Esophagus squamous epithelium (tissue), 5 donors: Measurements from ENCODE around the gene NFIB. TPM values are rescaled to one million over a fixed set of nuclear protein-coding genes. Genes with fewer than 3 reads are reported as not detected.

Experiments used
- DNase-seq: peaks from one replicate; lab custom pipeline; 2025; lab: John Stamatoyannopoulos, UW
- H3K27ac ChIP-seq, 4 donors: fragments of 200-600 bp; sonication (generic); one replicate each; pipeline ENCODE4 v1.5.1; 2016 to 2019; ENCODE audit warnings: mild to moderate bottlenecking in 1 of 4
- H3K27me3 ChIP-seq, 4 donors: fragments of 200-600 bp; sonication (generic); 1 replicate in 3 of 4; 2 replicates in 1 of 4; pipeline versions ENCODE4 v1.5.1 to v1.6.0; 2017 to 2021; ENCODE audit warnings: antibody characterized with exemption in 1 of 4
- H3K36me3 ChIP-seq, 3 donors: fragments of 200-600 bp; sonication (generic); one replicate each; pipeline ENCODE4 v1.5.1; 2016 to 2019
- H3K4me1 ChIP-seq, 3 donors: fragments of 200-600 bp; sonication (generic); one replicate each; pipeline ENCODE4 v1.5.1; 2017 to 2019
- H3K4me3 ChIP-seq, 4 donors: fragments of 200-600 bp; sonication (generic); 1 replicate in 3 of 4; 2 replicates in 1 of 4; pipeline ENCODE4 v1.5.1; 2016 to 2019; ENCODE audit warnings: mild to moderate bottlenecking in 2 of 4, moderate library complexity in 1 of 4
- H3K9me3 ChIP-seq, 3 donors: fragments of 200-600 bp; sonication (generic); one replicate each; pipeline ENCODE4 v1.5.1; 2016 to 2019
- POLR2A ChIP-seq, 4 donors: fragments of 450-650 bp; IDR thresholded peaks; one replicate each; pipeline ENCODE4 v1.6.1; 2017; ENCODE audit warnings: antibody characterized with exemption in 4 of 4, mild to moderate bottlenecking in 4 of 4, moderate library complexity in 3 of 4
- WGBS, 2 donors: methylation state at CpG; one replicate each; pipeline ENCODE4 v1.1.5; 2018; 5-methylcytosine and 5-hydroxymethylcytosine counted together
- intact Hi-C: fragments of 100-400 bp; cut with DNase I; formaldehyde crosslinking; loops from one replicate; pipeline ENCODE4 v1.15.0; 2022
- total RNA-seq, 4 donors: library from RNA; depleted of rRNA; stranded (reverse); fragments of >200 nt; gene quantifications; one replicate each; pipeline ENCODE4 v1.1.0, GENCODE V29; 2016
- TF ChIP-seq, protein P1 (sequence below), 6 experiments: fragments of 450-650 bp in 4 of 6; fragments of 200-600 bp in 2 of 6; sonication (generic) in 2 of 6; IDR thresholded peaks; one replicate each; pipeline ENCODE4 v1.5.1; 2016 to 2019; ENCODE audit warnings: antibody characterized with exemption in 6 of 6, mild to moderate bottlenecking in 4 of 6, moderate library complexity in 4 of 6
- donor health status: DM: yes; HTN: yes; CAD: no.

Gene NFIB
- total RNA-seq, 4 donors from 2014 or later, result 16.8 to 38.1 (median 23.0) TPM

DNA sequence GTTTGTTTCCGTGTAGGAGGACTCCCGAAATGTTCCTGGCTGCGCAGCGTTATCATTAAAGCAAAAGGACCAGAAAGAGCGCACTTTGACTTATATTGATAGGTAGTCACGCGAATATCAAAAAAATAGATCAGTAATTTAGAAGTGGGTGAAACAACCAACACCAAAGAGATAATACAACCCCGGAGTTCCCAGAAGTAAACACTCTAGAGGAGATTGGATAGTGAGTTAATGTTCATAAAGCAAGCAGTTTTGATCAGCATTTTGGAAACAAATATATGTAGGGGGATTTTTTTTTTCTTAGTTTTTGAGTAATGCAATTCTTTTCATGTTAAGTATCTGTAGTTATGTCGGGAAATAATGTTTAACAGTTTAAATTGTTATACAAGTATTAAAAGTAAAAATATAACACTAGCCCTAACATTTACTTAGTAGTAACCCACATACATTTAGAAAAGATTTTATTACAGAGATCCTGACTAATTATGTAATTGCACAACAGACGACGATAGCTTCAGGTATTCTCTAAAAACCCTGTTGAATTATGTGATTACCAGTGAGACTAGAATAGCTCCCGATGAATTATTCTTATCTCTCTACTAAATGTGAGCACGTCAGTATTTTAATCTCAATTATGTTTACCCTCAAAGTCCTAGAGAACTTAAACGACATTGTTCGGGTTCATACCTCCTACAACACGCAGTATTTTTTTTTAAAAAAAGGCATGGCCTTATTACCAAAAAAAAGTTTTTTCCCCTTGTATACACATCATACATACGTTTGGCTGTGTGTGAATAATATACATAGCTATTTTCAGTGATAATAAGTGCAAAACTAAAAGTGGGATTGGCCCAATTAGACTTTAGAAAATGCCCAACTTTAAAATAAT lies 9.4 kb upstream of the NFIB start:
- H3K27me3 ChIP-seq, result peaks cover 0 to 7% (median 0%) of the 10 kb centered on the region in 4 donors
- H3K4me3 ChIP-seq, result peak overlapping the region; percentile 66 to 91 (median 82)
- no peaks in the 10 kb centered on the region for H3K36me3 ChIP-seq
- TF ChIP-seq POLR2A (IDR thresholded peaks at IDR 0.05), result no peak
- TF ChIP-seq, protein P1, sequence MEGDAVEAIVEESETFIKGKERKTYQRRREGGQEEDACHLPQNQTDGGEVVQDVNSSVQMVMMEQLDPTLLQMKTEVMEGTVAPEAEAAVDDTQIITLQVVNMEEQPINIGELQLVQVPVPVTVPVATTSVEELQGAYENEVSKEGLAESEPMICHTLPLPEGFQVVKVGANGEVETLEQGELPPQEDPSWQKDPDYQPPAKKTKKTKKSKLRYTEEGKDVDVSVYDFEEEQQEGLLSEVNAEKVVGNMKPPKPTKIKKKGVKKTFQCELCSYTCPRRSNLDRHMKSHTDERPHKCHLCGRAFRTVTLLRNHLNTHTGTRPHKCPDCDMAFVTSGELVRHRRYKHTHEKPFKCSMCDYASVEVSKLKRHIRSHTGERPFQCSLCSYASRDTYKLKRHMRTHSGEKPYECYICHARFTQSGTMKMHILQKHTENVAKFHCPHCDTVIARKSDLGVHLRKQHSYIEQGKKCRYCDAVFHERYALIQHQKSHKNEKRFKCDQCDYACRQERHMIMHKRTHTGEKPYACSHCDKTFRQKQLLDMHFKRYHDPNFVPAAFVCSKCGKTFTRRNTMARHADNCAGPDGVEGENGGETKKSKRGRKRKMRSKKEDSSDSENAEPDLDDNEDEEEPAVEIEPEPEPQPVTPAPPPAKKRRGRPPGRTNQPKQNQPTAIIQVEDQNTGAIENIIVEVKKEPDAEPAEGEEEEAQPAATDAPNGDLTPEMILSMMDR (IDR thresholded peaks at IDR 0.05), result no peak
- intact Hi-C loops, result no loop called here
- 15 to 22% methylated on average over 17 of the region's 17 CpGs for WGBS, 2 donors
- peaks cover 8 to 67% (median 11%) of the 10 kb centered on the region in 3 donors for H3K4me1 ChIP-seq
- H3K9me3 ChIP-seq, result no peaks in the 10 kb centered on the region
- peak overlapping the region; percentile 94 to 99 (median 97) for H3K27ac ChIP-seq
- no peak for DNase-seq

DNA sequence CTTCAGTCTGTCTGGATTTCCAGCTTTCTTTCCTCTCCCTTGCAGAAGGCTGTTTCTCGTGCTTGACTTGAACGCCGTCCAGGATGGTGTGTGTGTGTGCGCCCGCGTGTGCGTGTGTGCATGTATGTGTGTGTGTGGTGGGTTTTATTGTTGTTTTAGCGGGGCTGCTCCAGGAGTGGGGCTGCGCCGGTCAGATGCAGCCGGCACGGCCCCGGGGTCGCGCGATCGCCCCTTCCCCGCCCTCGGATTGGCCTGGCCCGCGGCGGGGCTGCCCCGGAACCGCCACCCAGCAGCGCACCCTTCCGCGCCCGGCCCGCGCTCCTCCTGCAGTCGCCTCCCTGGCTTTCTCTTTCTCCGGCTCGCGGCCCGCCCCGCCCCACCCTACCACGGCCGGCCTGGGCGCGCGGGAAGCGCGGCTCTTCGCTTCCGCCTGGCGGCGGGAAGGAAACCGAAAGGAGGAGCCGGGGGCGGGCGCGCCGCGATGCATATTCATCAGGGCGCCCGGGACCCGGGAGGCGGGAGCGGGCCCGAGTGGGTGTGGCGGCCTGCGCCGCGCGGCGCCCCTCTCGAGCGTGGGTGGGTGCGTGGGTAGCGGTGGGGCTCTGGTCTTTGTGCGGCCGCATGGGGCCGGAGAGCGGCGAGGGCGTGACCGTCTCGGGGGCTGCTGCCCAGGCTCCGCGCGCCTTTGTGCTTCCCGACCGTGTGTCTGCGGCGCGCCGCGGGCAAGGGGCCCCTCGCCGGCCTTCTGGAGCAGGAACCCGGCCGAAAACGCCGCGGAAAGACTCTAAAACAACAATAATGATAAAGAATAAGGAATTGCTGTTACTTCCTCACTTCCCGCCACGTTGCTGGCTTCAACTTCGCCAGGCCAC lies 8.5 kb upstream of the NFIB start:
- intact Hi-C loops, result no loop called here
- H3K4me1 ChIP-seq, result peaks cover 8 to 75% (median 11%) of the 10 kb centered on the region in 3 donors
- no peaks in the 10 kb centered on the region for H3K9me3 ChIP-seq
- WGBS, 2 donors, result 1% methylated on average over 17 to 18 of the region's 98 CpGs
- peak; percentile 54 for DNase-seq
- peak overlapping the region; percentile 66 to 91 (median 82) for H3K4me3 ChIP-seq
- peak overlapping the region; percentile 94 to 99 (median 97) for H3K27ac ChIP-seq
- H3K27me3 ChIP-seq, result no peaks in the 10 kb centered on the region
- no peaks in the 10 kb centered on the region for H3K36me3 ChIP-seq
- TF ChIP-seq, protein P1 (IDR thresholded peaks at IDR 0.05), result peak; percentile 14 to 73 (median 56)
- peak in 2 of 4 donors; percentile 63 to 64 for TF ChIP-seq POLR2A (IDR thresholded peaks at IDR 0.05)

DNA sequence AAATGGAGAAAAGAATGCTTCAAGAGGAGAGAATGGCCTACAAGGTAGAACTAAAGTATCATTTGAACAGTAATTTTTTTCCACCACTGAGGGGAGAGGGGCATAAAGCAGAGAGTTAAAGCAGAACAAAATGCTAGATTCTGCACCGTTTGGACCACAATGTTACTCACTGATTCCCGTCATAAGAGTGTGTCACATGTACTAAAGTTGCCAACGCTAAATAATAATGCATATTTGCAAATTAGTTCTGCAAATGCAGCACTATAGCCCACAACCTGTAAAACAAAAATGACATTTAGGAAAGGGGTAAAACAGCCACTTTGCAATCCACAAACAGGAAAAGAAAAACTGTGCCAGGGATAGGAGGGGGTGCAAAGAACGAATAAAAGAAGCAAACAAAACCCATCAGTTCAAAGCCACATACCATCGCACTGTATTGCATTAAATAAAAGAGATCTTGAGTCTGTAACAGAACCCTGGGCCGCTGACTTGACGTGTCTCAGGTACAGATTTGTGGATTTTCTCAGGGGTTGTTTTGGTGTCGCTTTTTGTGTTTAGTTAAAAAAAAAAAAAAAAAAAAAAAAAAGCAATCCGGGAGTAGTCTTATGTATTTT lies 7.7 kb upstream of the NFIB start:
- TF ChIP-seq POLR2A (IDR thresholded peaks at IDR 0.05), result no peak
- TF ChIP-seq, protein P1 (IDR thresholded peaks at IDR 0.05), result no peak
- peak overlapping the region; percentile 66 to 91 (median 82) for H3K4me3 ChIP-seq
- no peaks in the 10 kb centered on the region for H3K27me3 ChIP-seq
- no peak for DNase-seq
- no peaks in the 10 kb centered on the region for H3K9me3 ChIP-seq
- peaks cover 8 to 77% (median 14%) of the 10 kb centered on the region in 3 donors for H3K4me1 ChIP-seq
- H3K36me3 ChIP-seq, result no peaks in the 10 kb centered on the region
- H3K27ac ChIP-seq, result peak overlapping the region; percentile 94 to 99 (median 97)
- intact Hi-C loops, result no loop called here
- WGBS, 2 donors, result 1 to 5% methylated on average over 9 of the region's 9 CpGs

DNA sequence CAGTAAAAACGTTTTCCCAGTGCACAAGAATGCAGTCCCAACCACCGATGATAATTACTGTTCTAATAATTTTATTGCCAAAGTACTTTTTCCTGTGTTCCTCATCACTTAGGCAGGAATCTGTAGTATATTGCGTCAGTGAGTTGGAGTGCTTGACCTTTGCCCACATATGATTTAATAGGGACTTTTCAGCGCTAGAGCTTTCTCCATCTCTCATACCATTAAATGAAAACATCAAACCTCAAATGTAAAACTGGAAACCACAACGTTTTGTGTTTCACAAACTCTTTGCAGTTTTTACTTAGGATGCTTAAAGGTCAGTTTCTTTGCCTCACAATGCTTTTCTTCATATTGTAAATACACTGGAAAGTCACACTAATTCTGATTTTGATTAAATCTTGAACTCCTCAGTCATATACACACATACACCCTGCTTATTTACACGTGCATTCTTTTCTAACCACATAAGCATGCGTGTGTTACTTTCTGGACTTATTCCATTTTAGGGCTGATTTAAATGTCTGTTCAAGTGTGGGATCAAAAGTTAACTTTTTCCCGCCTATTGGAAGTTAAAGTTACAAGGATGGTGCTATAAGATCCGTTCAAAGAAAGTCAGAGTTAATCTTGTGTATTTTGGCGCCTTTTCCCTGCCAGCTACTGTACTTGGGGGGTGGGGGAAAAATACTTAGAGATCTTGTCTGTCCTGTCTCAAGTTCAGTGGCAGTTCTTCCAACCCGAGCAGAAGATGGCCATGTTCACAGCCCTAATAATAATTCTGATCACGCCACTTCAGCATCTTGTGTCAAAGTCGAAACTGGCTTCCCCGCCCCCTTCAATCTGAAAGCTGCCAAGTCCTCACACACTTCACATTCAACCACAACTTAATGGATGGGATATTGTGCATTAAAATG lies 6.6 kb upstream of the NFIB start:
- H3K9me3 ChIP-seq, result no peaks in the 10 kb centered on the region
- intact Hi-C loops, result no loop called here
- H3K4me1 ChIP-seq, result peaks cover 10 to 78% (median 11%) of the 10 kb centered on the region in 3 donors
- no peaks in the 10 kb centered on the region for H3K27me3 ChIP-seq
- WGBS, 2 donors, result 16 to 21% methylated on average over 14 of the region's 14 CpGs
- H3K4me3 ChIP-seq, result peak overlapping the region in 3 of 4 donors; percentile 66 to 87 (median 76)
- DNase-seq, result no peak
- H3K27ac ChIP-seq, result peak overlapping the region; percentile 94 to 99 (median 97)
- TF ChIP-seq, protein P1 (IDR thresholded peaks at IDR 0.05), result no peak
- no peaks in the 10 kb centered on the region for H3K36me3 ChIP-seq
